ENCODE data around the gene NXPH2.

NXPH2 gene

GRCh38 chr2:138716183-138716582 lies 64.0 kb downstream of the NXPH2 start:
- no peak overlapping the region for H3K4me3 ChIP-seq (replicated peaks; ENCODE audit: low read depth, low read length)
- DNase-seq (ENCODE audit: extremely low read depth, low read depth) = no peak
- TF ChIP-seq CTCF (IDR thresholded peaks at IDR 0.05; ENCODE audit: low read depth, low read length, missing control alignments) = peak; percentile 6

- no peak for DNase-seq (ENCODE audit: extremely low read depth, low read depth)
- no peak overlapping the region for H3K4me3 ChIP-seq (replicated peaks; ENCODE audit: low read depth, low read length)
- TF ChIP-seq CTCF (IDR thresholded peaks at IDR 0.05; ENCODE audit: low read depth, low read length, missing control alignments) = no peak
These were observed 66.7 kb downstream of the NXPH2 start for GRCh38 chr2:138713504-138713903.

- TF ChIP-seq CTCF (IDR thresholded peaks at IDR 0.05; ENCODE audit: low read depth, low read length, missing control alignments) = no peak
- DNase-seq (ENCODE audit: extremely low read depth, low read depth) = no peak
- no peak overlapping the region for H3K4me3 ChIP-seq (replicated peaks; ENCODE audit: low read depth, low read length)
These were observed 67.1 kb downstream of the NXPH2 start for GRCh38 chr2:138713069-138713496.

GRCh38 chr2:138712212-138712979 lies 67.8 kb downstream of the NXPH2 start:
- TF ChIP-seq CTCF (IDR thresholded peaks at IDR 0.05; ENCODE audit: low read depth, low read length, missing control alignments) = no peak
- DNase-seq (ENCODE audit: extremely low read depth, low read depth) = no peak
- H3K4me3 ChIP-seq (replicated peaks; ENCODE audit: low read depth, low read length) = no peak overlapping the region

- TF ChIP-seq CTCF (IDR thresholded peaks at IDR 0.05; ENCODE audit: low read depth, low read length, missing control alignments) = no peak
- H3K4me3 ChIP-seq (replicated peaks; ENCODE audit: low read depth, low read length) = no peak overlapping the region
- no peak for DNase-seq (ENCODE audit: extremely low read depth, low read depth)
These were observed 68.4 kb downstream of the NXPH2 start for GRCh38 chr2:138711812-138712211.

GRCh38 chr2:138708682-138709241 lies 71.4 kb downstream of the NXPH2 start:
- no peak for TF ChIP-seq CTCF (IDR thresholded peaks at IDR 0.05; ENCODE audit: low read depth, low read length, missing control alignments)
- no peak overlapping the region for H3K4me3 ChIP-seq (replicated peaks; ENCODE audit: low read depth, low read length)

More at GRCh38 chr2:138708682-138709241, 71.4 kb downstream of the NXPH2 start:
- no peak for DNase-seq (ENCODE audit: extremely low read depth, low read depth)
